Astrocyte of the cerebellum (primary cell): ENCODE data around the gene LILRA6.
"Not testable (repeated sequence)": the region's sequence is repeated elsewhere in the genome, so short reads cannot be mapped to it uniquely, and the experiment has no call there.

Source experiments
- DNase-seq: peaks from one replicate; pipeline ENCODE4 v3.0.0-alpha.2; 2011; ENCODE audit warnings: low read depth
- H3K4me3 ChIP-seq: 2 replicates; pipeline ENCODE4 v1.5.1; 2011; ENCODE audit warnings: mild to moderate bottlenecking, low read depth, low read length, moderate library complexity
- CTCF ChIP-seq: IDR thresholded peaks from 2 replicates; pipeline ENCODE4 v1.5.1; 2012; ENCODE audit warnings: low read length, low read depth, moderate library complexity, mild to moderate bottlenecking; ENCODE audit errors: missing control alignments
- in situ Hi-C: cut with HindIII; loops from 2 replicates; pipeline ENCODE4 v1.10.0; 2017; ENCODE audit warnings: low sequenced_read_pairs

The LILRA6 gene

GRCh38 chr19:54231077-54231931, 11.3 kb downstream of the LILRA6 start:
- in situ Hi-C loops: no loop called here
- peak; percentile 43 for DNase-seq
- no peak overlapping the region for H3K4me3 ChIP-seq
- peak; percentile 89 for TF ChIP-seq CTCF

DNA sequence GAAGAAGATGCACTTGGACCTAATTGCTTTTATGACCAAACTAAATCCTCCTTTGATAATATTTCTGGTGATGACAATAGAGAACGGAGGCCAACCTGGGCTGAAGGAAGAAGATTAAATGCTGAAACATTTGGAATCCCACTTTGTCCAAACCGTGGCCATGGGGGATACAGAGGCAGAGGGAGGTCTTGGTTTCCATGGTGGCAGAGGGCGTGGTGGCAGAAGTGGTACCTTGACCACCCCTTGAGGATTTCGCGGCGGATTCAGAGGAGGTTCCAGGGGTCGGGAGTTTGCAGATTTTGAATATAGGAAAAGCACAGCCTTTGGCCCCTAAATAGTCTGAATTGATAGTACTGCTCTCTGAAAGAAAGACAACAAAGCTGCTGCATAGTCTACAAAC, 12.6 kb downstream of the LILRA6 start:
- TF ChIP-seq CTCF: no peak
- in situ Hi-C loops: no loop called here

DNA sequence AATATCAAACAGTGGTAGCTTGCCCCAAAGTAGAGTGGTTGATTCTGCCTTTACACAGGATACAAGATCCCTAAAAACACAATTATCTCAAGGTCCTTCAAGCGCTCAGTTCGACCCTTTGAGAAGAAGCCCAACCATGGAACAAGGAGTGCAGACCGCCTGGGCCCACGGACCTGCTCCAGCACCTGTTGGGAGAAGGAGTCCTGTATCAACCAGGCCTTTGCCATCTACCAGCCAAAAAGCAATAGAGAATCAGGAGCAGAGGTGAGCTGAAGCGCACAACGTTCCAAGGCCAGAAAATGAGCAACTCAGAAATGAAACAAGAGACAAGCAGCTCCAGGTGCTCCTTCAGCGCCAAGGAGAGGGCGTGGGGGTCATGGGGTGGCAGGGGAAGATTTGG, 13.4 kb downstream of the LILRA6 start:
- TF ChIP-seq CTCF: no peak
- DNase-seq: no peak
- in situ Hi-C loops: no loop called here
- H3K4me3 ChIP-seq: no peak overlapping the region

More for the DNA sequence above, 12.6 kb downstream of the LILRA6 start:
- DNase-seq: no peak
- H3K4me3 ChIP-seq: no peak overlapping the region

- in situ Hi-C loops: not testable (repeated sequence)
Measured at GRCh38 chr19:54224619-54225018, 18.0 kb downstream of the LILRA6 start.

DNA sequence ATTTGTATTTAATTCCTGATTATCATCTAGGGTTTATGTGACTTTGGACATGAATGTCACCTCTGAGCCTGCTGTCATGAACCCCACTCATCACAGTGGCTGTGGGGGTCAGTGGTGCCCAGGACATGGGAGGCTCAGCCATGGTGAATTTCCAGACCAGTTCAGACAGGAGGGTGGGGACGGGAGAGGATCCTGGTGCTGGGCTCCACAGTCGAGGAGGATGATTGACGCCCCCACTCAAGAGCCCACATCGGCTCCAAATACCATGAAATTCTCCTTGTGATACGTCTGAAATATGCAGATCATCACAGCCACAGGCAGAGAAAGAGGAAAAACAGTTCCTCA, 18.7 kb downstream of the LILRA6 start:
- in situ Hi-C loops, H3K4me3 ChIP-seq, DNase-seq: not testable (repeated sequence)

More at GRCh38 chr19:54224619-54225018, 18.0 kb downstream of the LILRA6 start:
- DNase-seq, H3K4me3 ChIP-seq: not testable (repeated sequence)

DNA sequence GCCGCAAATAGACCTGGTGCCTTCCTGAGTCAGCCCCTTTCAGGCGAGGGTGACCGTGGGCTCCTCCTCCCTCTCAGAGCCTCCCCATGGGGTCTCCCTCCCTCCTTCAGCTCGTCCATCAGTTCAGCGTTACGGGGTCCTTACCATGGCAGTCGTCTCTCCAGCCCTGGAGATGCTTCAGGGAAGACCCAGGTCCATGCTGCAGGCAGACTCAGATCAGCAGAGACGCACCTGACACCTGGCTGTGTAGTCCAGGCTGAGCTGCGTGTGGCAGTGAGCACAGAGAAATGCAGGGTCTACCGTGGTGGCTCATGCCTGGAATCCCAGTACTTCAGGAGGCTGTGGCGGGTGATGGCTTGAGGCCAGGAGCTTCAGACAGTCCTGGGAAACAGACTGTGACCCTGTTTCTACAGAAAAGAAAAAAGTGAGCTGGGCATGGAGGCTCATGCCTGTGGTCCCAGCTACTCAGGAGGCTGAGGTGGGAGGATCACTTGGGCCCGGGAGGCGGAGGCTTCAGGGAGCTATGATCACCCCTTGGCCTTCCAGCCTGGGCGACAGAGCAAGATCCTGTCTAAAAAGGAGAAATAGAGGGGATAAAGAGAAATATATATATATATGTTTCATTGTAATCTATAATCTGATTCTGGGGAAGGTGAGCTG, 19.2 kb downstream of the LILRA6 start:
- DNase-seq, H3K4me3 ChIP-seq, in situ Hi-C loops: not testable (repeated sequence)

GRCh38 chr19:54222474-54223276, 19.9 kb downstream of the LILRA6 start, which contains the start of gene LILRB3:
LILRB3 (minus strand) TSS chr19:54223007; CDS start chr19:54222976, 31 bp downstream.
- H3K4me3 ChIP-seq, DNase-seq, in situ Hi-C loops: not testable (repeated sequence)

- H3K4me3 ChIP-seq, DNase-seq, in situ Hi-C loops: not testable (repeated sequence)
Measured at GRCh38 chr19:54221947-54222346, 20.6 kb downstream of the LILRA6 start.

GRCh38 chr19:54219702-54220101, 22.9 kb downstream of the LILRA6 start:
- H3K4me3 ChIP-seq, in situ Hi-C loops, DNase-seq: not testable (repeated sequence)
